ENCODE measurements around the gene MAD1L1.

The MAD1L1 gene

GRCh38 chr7:1909476-1909875, 323.3 kb downstream of the MAD1L1 start:
- H3K79me1 ChIP-seq (ENCODE audit: low read length) = no peaks in the 10 kb centered on the region
- H3K14ac ChIP-seq (ENCODE audit: low read length) = no peak overlapping the region
- H3K4me3 ChIP-seq (ENCODE audit: low read depth, low read length) = no peak overlapping the region
- no peak overlapping the region for H2BK120ac ChIP-seq (ENCODE audit: insufficient read depth, low read length, poor library complexity)
- H3K4me2 ChIP-seq (ENCODE audit: low read length) = no peak overlapping the region
- H3K27ac ChIP-seq (ENCODE audit: low read depth, low read length) = no peak overlapping the region
- no peak overlapping the region for H4K91ac ChIP-seq (ENCODE audit: low read depth, low read length)
- H2AFZ ChIP-seq (ENCODE audit: insufficient read depth, low read length, poor library complexity) = no peak overlapping the region
- WGBS (ENCODE audit: extremely low coverage, insufficient coverage, insufficient read length) = no CpG with 5 or more reads among the region's 15 CpGs
- no peak overlapping the region for H3K23ac ChIP-seq (ENCODE audit: low read length)
- H2AK5ac ChIP-seq (ENCODE audit: low read length) = no peak overlapping the region
- no peaks in the 10 kb centered on the region for H3K27me3 ChIP-seq (ENCODE audit: insufficient read depth, low read length)
- H4K8ac ChIP-seq (ENCODE audit: low read depth, low read length) = no peak overlapping the region
- no peak overlapping the region for H2BK5ac ChIP-seq (ENCODE audit: low read depth, low read length, poor library complexity)
- H3K4me1 ChIP-seq (ENCODE audit: control insufficient read depth in 1 of 2, insufficient read depth in 2 of 2, low read length in 2 of 2) = peaks cover 0 to 2% of the 10 kb centered on the region in 2 experiments
- no peak for DNase-seq
- H3K79me2 ChIP-seq (ENCODE audit: control insufficient read depth, insufficient read depth, low read length, poor library complexity) = no peaks in the 10 kb centered on the region
- no peak overlapping the region for H3K4ac ChIP-seq (ENCODE audit: low read depth, low read length)
- no peak overlapping the region for H2BK12ac ChIP-seq (ENCODE audit: low read length)
- no peak overlapping the region for H3K9ac ChIP-seq (ENCODE audit: low read length)
- peaks cover 0 to 4% of the 10 kb centered on the region in 2 experiments for H3K36me3 ChIP-seq (ENCODE audit: control insufficient read depth in 1 of 2, insufficient read depth in 2 of 2, low read length in 2 of 2)
- H3K18ac ChIP-seq (ENCODE audit: low read length) = no peak overlapping the region
- no peak overlapping the region for H4K12ac ChIP-seq (ENCODE audit: low read depth, low read length)
- H3K9me3 ChIP-seq (ENCODE audit: insufficient read depth, low read depth, low read length) = peaks cover 3% of the 10 kb centered on the region

- Histone ChIP-seq H3K23ac (ENCODE audit: low read length) (no peak overlapping the region), H2AFZ (ENCODE audit: insufficient read depth, low read length, poor library complexity) (no peak overlapping the region), H4K12ac (ENCODE audit: low read depth, low read length) (no peak overlapping the region), H2BK5ac (ENCODE audit: low read depth, low read length, poor library complexity) (no peak overlapping the region), H2AK5ac (ENCODE audit: low read length) (no peak overlapping the region), H3K27me3 (ENCODE audit: insufficient read depth, low read length) (no peaks in the 10 kb centered on the region), H3K79me1 (ENCODE audit: low read length) (no peaks in the 10 kb centered on the region), H2BK120ac (ENCODE audit: insufficient read depth, low read length, poor library complexity) (no peak overlapping the region), H4K91ac (ENCODE audit: low read depth, low read length) (no peak overlapping the region), H3K9me3 (ENCODE audit: insufficient read depth, low read depth, low read length) (peaks cover 3% of the 10 kb centered on the region), H3K18ac (ENCODE audit: low read length) (no peak overlapping the region), H3K4me2 (ENCODE audit: low read length) (no peak overlapping the region), H4K8ac (ENCODE audit: low read depth, low read length) (no peak overlapping the region), H3K27ac (ENCODE audit: low read depth, low read length) (no peak overlapping the region), H3K79me2 (ENCODE audit: control insufficient read depth, insufficient read depth, low read length, poor library complexity) (no peaks in the 10 kb centered on the region), H2BK12ac (ENCODE audit: low read length) (no peak overlapping the region), H3K4ac (ENCODE audit: low read depth, low read length) (no peak overlapping the region), H3K9ac (ENCODE audit: low read length) (no peak overlapping the region), H3K4me1 (ENCODE audit: control insufficient read depth in 1 of 2, insufficient read depth in 2 of 2, low read length in 2 of 2) (peaks cover 0 to 2% of the 10 kb centered on the region in 2 experiments), H3K4me3 (ENCODE audit: low read depth, low read length) (no peak overlapping the region), H3K14ac (ENCODE audit: low read length) (no peak overlapping the region), H3K36me3 (ENCODE audit: control insufficient read depth in 1 of 2, insufficient read depth in 2 of 2, low read length in 2 of 2) (peaks cover 0 to 4% of the 10 kb centered on the region in 2 experiments)
- no peak for DNase-seq
- no CpG with 5 or more reads among the region's 24 CpGs for WGBS (ENCODE audit: extremely low coverage, insufficient coverage, insufficient read length)
Measured at GRCh38 chr7:1908823-1909420, 323.8 kb downstream of the MAD1L1 start.

- Histone ChIP-seq H3K9me3 (ENCODE audit: insufficient read depth, low read depth, low read length) (peaks cover 3% of the 10 kb centered on the region), H4K91ac (ENCODE audit: low read depth, low read length) (no peak overlapping the region), H3K9ac (ENCODE audit: low read length) (no peak overlapping the region), H2AK5ac (ENCODE audit: low read length) (no peak overlapping the region), H3K79me1 (ENCODE audit: low read length) (no peaks in the 10 kb centered on the region), H3K36me3 (ENCODE audit: control insufficient read depth in 1 of 2, insufficient read depth in 2 of 2, low read length in 2 of 2) (peaks cover 0 to 4% of the 10 kb centered on the region in 2 experiments), H2BK120ac (ENCODE audit: insufficient read depth, low read length, poor library complexity) (no peak overlapping the region), H3K14ac (ENCODE audit: low read length) (no peak overlapping the region), H3K27me3 (ENCODE audit: insufficient read depth, low read length) (no peaks in the 10 kb centered on the region), H3K23ac (ENCODE audit: low read length) (no peak overlapping the region), H3K4me3 (ENCODE audit: low read depth, low read length) (no peak overlapping the region), H4K12ac (ENCODE audit: low read depth, low read length) (no peak overlapping the region), H3K27ac (ENCODE audit: low read depth, low read length) (no peak overlapping the region), H3K4me1 (ENCODE audit: control insufficient read depth in 1 of 2, insufficient read depth in 2 of 2, low read length in 2 of 2) (peaks cover 0 to 2% of the 10 kb centered on the region in 2 experiments), H4K8ac (ENCODE audit: low read depth, low read length) (no peak overlapping the region), H2BK12ac (ENCODE audit: low read length) (no peak overlapping the region), H3K4me2 (ENCODE audit: low read length) (no peak overlapping the region), H3K4ac (ENCODE audit: low read depth, low read length) (no peak overlapping the region), H3K18ac (ENCODE audit: low read length) (no peak overlapping the region), H2AFZ (ENCODE audit: insufficient read depth, low read length, poor library complexity) (no peak overlapping the region), H3K79me2 (ENCODE audit: control insufficient read depth, insufficient read depth, low read length, poor library complexity) (no peaks in the 10 kb centered on the region), H2BK5ac (ENCODE audit: low read depth, low read length, poor library complexity) (no peak overlapping the region)
- WGBS (ENCODE audit: extremely low coverage, insufficient coverage, insufficient read length) = no CpG with 5 or more reads among the region's 22 CpGs
- DNase-seq = peak; percentile 13 to 58
Measured at GRCh38 chr7:1907751-1908365, 324.9 kb downstream of the MAD1L1 start.

- Histone ChIP-seq H3K9ac (ENCODE audit: low read length) (no peak overlapping the region), H4K12ac (ENCODE audit: low read depth, low read length) (no peak overlapping the region), H3K18ac (ENCODE audit: low read length) (no peak overlapping the region), H3K79me2 (ENCODE audit: control insufficient read depth, insufficient read depth, low read length, poor library complexity) (no peaks in the 10 kb centered on the region), H3K36me3 (ENCODE audit: control insufficient read depth in 1 of 2, insufficient read depth in 2 of 2, low read length in 2 of 2) (peaks cover 0 to 2% of the 10 kb centered on the region in 2 experiments), H3K4me3 (ENCODE audit: low read depth, low read length) (no peak overlapping the region), H2BK5ac (ENCODE audit: low read depth, low read length, poor library complexity) (no peak overlapping the region), H3K4me1 (ENCODE audit: control insufficient read depth in 1 of 2, insufficient read depth in 2 of 2, low read length in 2 of 2) (peaks cover 0 to 2% of the 10 kb centered on the region in 2 experiments), H3K79me1 (ENCODE audit: low read length) (no peaks in the 10 kb centered on the region), H3K9me3 (ENCODE audit: insufficient read depth, low read depth, low read length) (peaks cover 3% of the 10 kb centered on the region), H3K27me3 (ENCODE audit: insufficient read depth, low read length) (no peaks in the 10 kb centered on the region), H4K91ac (ENCODE audit: low read depth, low read length) (no peak overlapping the region), H3K27ac (ENCODE audit: low read depth, low read length) (no peak overlapping the region), H3K14ac (ENCODE audit: low read length) (no peak overlapping the region), H2BK12ac (ENCODE audit: low read length) (no peak overlapping the region), H2AFZ (ENCODE audit: insufficient read depth, low read length, poor library complexity) (no peak overlapping the region), H3K23ac (ENCODE audit: low read length) (no peak overlapping the region), H4K8ac (ENCODE audit: low read depth, low read length) (no peak overlapping the region), H2BK120ac (ENCODE audit: insufficient read depth, low read length, poor library complexity) (no peak overlapping the region), H3K4me2 (ENCODE audit: low read length) (no peak overlapping the region), H3K4ac (ENCODE audit: low read depth, low read length) (no peak overlapping the region), H2AK5ac (ENCODE audit: low read length) (no peak overlapping the region)
- WGBS (ENCODE audit: extremely low coverage, insufficient coverage, insufficient read length) = no CpG with 5 or more reads among the region's 25 CpGs
- no peak for DNase-seq
Measured at GRCh38 chr7:1906988-1907745, 325.6 kb downstream of the MAD1L1 start.

Data from trophoblast cell (in vitro differentiated cells and primary cell).